ENCODE results near the gene ANO6. TPM values are rescaled to one million over a fixed set of nuclear protein-coding genes. Genes with fewer than 3 reads are reported as not detected.
"Not testable (repeated sequence)": the region's sequence is repeated elsewhere in the genome, so short reads cannot be mapped to it uniquely, and the experiment has no call there.

The ANO6 gene
- total and polyA plus RNA-seq, 11 donors: 9.0 to 57.2 (median 46.0) TPM

- 75 to 86% (median 84%) methylated on average over 10 of the region's 10 CpGs for WGBS, 4 donors
- peak in 7 of 12 donors; percentile 11 to 45 (median 36) for TF ChIP-seq CTCF (IDR thresholded peaks at IDR 0.05)
- H3K27ac ChIP-seq, H3K36me3 ChIP-seq, H3K27me3 ChIP-seq, H3K4me3 ChIP-seq, DNase-seq, ATAC-seq, H3K4me1 ChIP-seq: not testable (repeated sequence)
- H3K9me3 ChIP-seq: peaks cover 0 to 26% (median 9%) of the 10 kb centered on the region in 12 donors
- intact Hi-C loops (cut with DNase I): loop anchor here in 7 of 10 donors (5.0 to 10.0 kb wide), 8 partner anchors 44 to 552 kb away; partner anchors contain the start of genes ANO6 (in 3 of the 7) and ARID2 (in 1 of the 7)
Observed at GRCh38 chr12:45173293-45173692, 42.6 kb upstream of the ANO6 start.

- H3K27ac ChIP-seq: no peak overlapping the region
- DNase-seq (peak in 1 of 5 donors; percentile 30), ATAC-seq (no peak)
- TF ChIP-seq POLR2A (IDR thresholded peaks at IDR 0.05) (no peak), CTCF (IDR thresholded peaks at IDR 0.05) (no peak)
- H3K4me3 ChIP-seq: no peak overlapping the region
- H3K36me3 ChIP-seq: peaks cover 0 to 7% (median 0%) of the 10 kb centered on the region in 9 donors
- intact Hi-C loops (cut with DNase I): loop anchor here in 7 of 10 donors (5.0 to 10.0 kb wide), 8 partner anchors 43 to 550 kb away; partner anchors contain the start of genes ANO6 (in 3 of the 7) and ARID2 (in 1 of the 7)
- no peaks in the 10 kb centered on the region for H3K27me3 ChIP-seq
- peaks cover 0 to 7% (median 0%) of the 10 kb centered on the region in 12 donors for H3K4me1 ChIP-seq
- H3K9me3 ChIP-seq: peaks cover 2 to 39% (median 22%) of the 10 kb centered on the region in 12 donors
- WGBS, 4 donors: 95 to 98% (median 96%) methylated on average over 14 of the region's 14 CpGs
Observed at GRCh38 chr12:45174595-45174994, 41.3 kb upstream of the ANO6 start.

- H3K36me3 ChIP-seq: peaks cover 0 to 7% (median 0%) of the 10 kb centered on the region in 9 donors
- H3K27ac ChIP-seq: no peak overlapping the region
- intact Hi-C loops (cut with DNase I): loop anchor here in 2 of 10 donors (10.0 kb wide), 4 partner anchors 86 to 546 kb away; partner anchors contain the start of gene ARID2 (in 1 of the 2)
- peaks cover 0 to 6% (median 0%) of the 10 kb centered on the region in 12 donors for H3K4me1 ChIP-seq
- ATAC-seq: no peak
- no peak overlapping the region for H3K4me3 ChIP-seq
- peaks cover 2 to 44% (median 24%) of the 10 kb centered on the region in 12 donors for H3K9me3 ChIP-seq
- DNase-seq: no peak
- TF ChIP-seq POLR2A (IDR thresholded peaks at IDR 0.05) (no peak), CTCF (IDR thresholded peaks at IDR 0.05) (no peak)
- no peaks in the 10 kb centered on the region for H3K27me3 ChIP-seq
Observed at GRCh38 chr12:45178771-45179170, 37.1 kb upstream of the ANO6 start.

- Histone ChIP-seq H3K36me3 (no peaks in the 10 kb centered on the region), H3K4me1 (peaks cover 0 to 14% (median 0%) of the 10 kb centered on the region in 12 donors), H3K27me3 (no peaks in the 10 kb centered on the region), H3K27ac (no peak overlapping the region), H3K9me3 (peaks cover 2 to 27% (median 22%) of the 10 kb centered on the region in 12 donors), H3K4me3 (no peak overlapping the region)
- intact Hi-C loops (cut with DNase I): loop anchor here in 5 of 10 donors (5.0 to 10.0 kb wide), 3 partner anchors 202 to 562 kb away; no protein-coding TSS in a partner anchor
- DNase-seq: no peak
- TF ChIP-seq POLR2A (IDR thresholded peaks at IDR 0.05) (no peak), CTCF (IDR thresholded peaks at IDR 0.05) (no peak)
- no peak for ATAC-seq
Observed at GRCh38 chr12:45182511-45182910, 33.4 kb upstream of the ANO6 start.
